Endothelial cell of umbilical vein (primary cell): ENCODE results near the gene PPP1R1A. TPM values are rescaled to one million over a fixed set of nuclear protein-coding genes. Genes with fewer than 3 reads are reported as not detected.

Experiments used
- BruUV-seq: library from RNA; stranded (reverse); fragments of 400-500 nt; replicated peaks from 2 replicates; lab custom pipeline; 2021; lab: Mats Ljungman, UMichigan
- CTCF ChIA-PET: fragments of 300-600, 350-600 bp; sonication (Branson Sonifier 250); formaldehyde crosslinking; loops from one replicate; lab custom pipeline; 2021; ENCODE audit warnings: antibody characterized with exemption, inconsistent platforms; lab: Charles Lee
- POLR2A ChIA-PET: fragments of 300-600, 350-600 bp; sonication (Branson Sonifier 250); formaldehyde crosslinking; loops from one replicate; lab custom pipeline; 2021; ENCODE audit warnings: antibody characterized with exemption, inconsistent platforms; lab: Charles Lee
- DNase-seq: peaks from one replicate; pipeline ENCODE4 v3.0.0-alpha.2; 2011; ENCODE audit warnings: low read depth, low spot score
- FAIRE-seq: peaks from 2 replicates; lab custom pipeline; 2011; peaks lifted over from hg19 to GRCh38; lab: Jason Lieb, UNC
- H2AFZ ChIP-seq: 2 replicates; pipeline ENCODE4 v1.6.0; 2012; ENCODE audit warnings: low read depth, low read length, control low read depth, inconsistent platforms
- H3K27ac ChIP-seq: 2 replicates; pipeline ENCODE4 v1.5.1; 2011; ENCODE audit warnings: low read depth, mild to moderate bottlenecking, control low read depth, low read length, moderate library complexity; ENCODE audit not compliant: insufficient read depth
- H3K27me3 ChIP-seq, 2 experiments: 2 replicates each; pipeline versions ENCODE4 v1.6.0 to v1.6.1; 2011; ENCODE audit warnings: low read length in 2 of 2, mixed read lengths in 1 of 2; ENCODE audit not compliant: control insufficient read depth in 2 of 2, insufficient read depth in 2 of 2
- H3K36me3 ChIP-seq, 2 experiments: 2 replicates in 1 of 2; 3 replicates in 1 of 2; pipeline ENCODE4 v1.5.1; 2011; ENCODE audit warnings: low read length in 2 of 2, mild to moderate bottlenecking in 1 of 2, moderate library complexity in 1 of 2; ENCODE audit not compliant: control insufficient read depth in 2 of 2, insufficient read depth in 2 of 2; ENCODE audit errors: extremely low read depth in 1 of 2
- H3K4me1 ChIP-seq: 3 replicates; pipeline ENCODE4 v1.5.1; 2011; ENCODE audit warnings: mild to moderate bottlenecking, low read length; ENCODE audit not compliant: control insufficient read depth, insufficient read depth; ENCODE audit errors: extremely low read depth
- H3K4me2 ChIP-seq: 2 replicates; pipeline ENCODE4 v1.6.1; 2011; ENCODE audit warnings: low read length, control low read depth, mixed read lengths; ENCODE audit not compliant: insufficient read depth
- H3K4me3 ChIP-seq, 3 experiments: fragments of 200-600 bp in 1 of 3; sonication (generic), shearing (Covaris generic) in 1 of 3; replicated peaks in 1 of 3; 2 replicates each; pipeline ENCODE4 v1.5.1; 2011 to 2016; ENCODE audit warnings: control low read depth in 3 of 3, low read length in 3 of 3, mild to moderate bottlenecking in 2 of 3, inconsistent platforms in 1 of 3, low read depth in 1 of 3, moderate library complexity in 1 of 3; ENCODE audit not compliant: insufficient read depth in 1 of 3
- H3K79me2 ChIP-seq: 2 replicates; pipeline ENCODE4 v1.6.0; 2012; ENCODE audit warnings: low read length, inconsistent platforms; ENCODE audit not compliant: control insufficient read depth, insufficient read depth
- H3K9ac ChIP-seq: replicated peaks from 2 replicates; pipeline ENCODE3; 2011; ENCODE audit warnings: low read length, control low read depth; ENCODE audit not compliant: insufficient read depth; ENCODE audit errors: extremely low read depth
- H3K9me1 ChIP-seq: replicated peaks from 3 replicates; pipeline ENCODE4 v1.6.0; 2011; ENCODE audit warnings: mild to moderate bottlenecking, low read length; ENCODE audit not compliant: control insufficient read depth, insufficient read depth; ENCODE audit errors: extremely low read depth
- H3K9me3 ChIP-seq: replicated peaks from 2 replicates; pipeline ENCODE4 v1.5.1; 2012; ENCODE audit warnings: low read length, inconsistent platforms; ENCODE audit not compliant: control insufficient read depth, insufficient read depth
- H4K20me1 ChIP-seq: replicated peaks from 2 replicates; pipeline ENCODE3; 2011; ENCODE audit warnings: mild to moderate bottlenecking, low read length; ENCODE audit not compliant: control insufficient read depth, insufficient read depth; ENCODE audit errors: extremely low read depth
- CTCF ChIP-seq, 2 donors: IDR thresholded peaks; 1 replicate in 1 of 2; 2 replicates in 1 of 2; pipeline ENCODE4 v1.5.1; 2011; ENCODE audit warnings: low read length in 2 of 2, mild to moderate bottlenecking in 2 of 2, moderate library complexity in 2 of 2, control low read depth in 1 of 2, inconsistent platforms in 1 of 2, low read depth in 1 of 2; ENCODE audit not compliant: insufficient read depth in 1 of 2; ENCODE audit errors: extremely low read depth in 1 of 2
- EZH2 ChIP-seq: IDR thresholded peaks from 2 replicates; pipeline ENCODE4 v1.6.1; 2012; ENCODE audit warnings: borderline replicate concordance, low read depth, mild to moderate bottlenecking, moderate library complexity, low read length, inconsistent platforms; ENCODE audit not compliant: severe bottlenecking
- FOS ChIP-seq: IDR thresholded peaks from 2 replicates; pipeline ENCODE4 v1.6.1; 2011; ENCODE audit warnings: mild to moderate bottlenecking, low read length, moderate library complexity, borderline replicate concordance; ENCODE audit not compliant: insufficient read depth
- JUN ChIP-seq: IDR thresholded peaks from 2 replicates; pipeline ENCODE4 v1.6.1; 2011; ENCODE audit warnings: borderline replicate concordance, low read depth; ENCODE audit not compliant: insufficient read length, insufficient read depth
- POLR2A ChIP-seq: IDR thresholded peaks from 2 replicates; pipeline ENCODE4 v1.6.1; 2012; ENCODE audit warnings: low read depth, mild to moderate bottlenecking, control low read depth, low read length
- POLR2AphosphoS5 ChIP-seq: IDR thresholded peaks from 2 replicates; pipeline ENCODE4 v1.6.1; 2012; ENCODE audit warnings: low read depth, mild to moderate bottlenecking, control low read depth, low read length, moderate library complexity; ENCODE audit not compliant: insufficient read depth
- dilution Hi-C: fragments of 300-500 bp; cut with MboI; formaldehyde crosslinking; loops from one replicate; pipeline ENCODE4 v1.15.0; 2019; ENCODE audit warnings: low sequenced_read_pairs; ENCODE audit not compliant: extremely low pct_ligation_motif_present
- intact Hi-C: fragments of 100-400 bp; cut with micrococcal nuclease; formaldehyde crosslinking; loops from one replicate; pipeline ENCODE4 v1.10.0; 2022
- polyA plus RNA-seq, 4 experiments: library from polyadenylated mRNA; depleted of rRNA in 3 of 4; stranded (reverse) in 3 of 4; unstranded in 1 of 4; fragments of >200 nt; gene quantifications; 2 replicates each; pipeline versions ENCODE4 v1.2.1 to v1.2.3, GENCODE V29; 2011 to 2012; ENCODE audit warnings: missing spikeins in 1 of 4
- total RNA-seq: library from RNA; stranded (reverse); gene quantifications from 2 replicates; pipeline ENCODE4 v1.2.3, GENCODE V29; 2021

The PPP1R1A gene
- total and polyA plus RNA-seq, 2 donors (not counting 3 experiments of a cell fraction or from before 2014, with no cell fraction given) = not detected

DNA sequence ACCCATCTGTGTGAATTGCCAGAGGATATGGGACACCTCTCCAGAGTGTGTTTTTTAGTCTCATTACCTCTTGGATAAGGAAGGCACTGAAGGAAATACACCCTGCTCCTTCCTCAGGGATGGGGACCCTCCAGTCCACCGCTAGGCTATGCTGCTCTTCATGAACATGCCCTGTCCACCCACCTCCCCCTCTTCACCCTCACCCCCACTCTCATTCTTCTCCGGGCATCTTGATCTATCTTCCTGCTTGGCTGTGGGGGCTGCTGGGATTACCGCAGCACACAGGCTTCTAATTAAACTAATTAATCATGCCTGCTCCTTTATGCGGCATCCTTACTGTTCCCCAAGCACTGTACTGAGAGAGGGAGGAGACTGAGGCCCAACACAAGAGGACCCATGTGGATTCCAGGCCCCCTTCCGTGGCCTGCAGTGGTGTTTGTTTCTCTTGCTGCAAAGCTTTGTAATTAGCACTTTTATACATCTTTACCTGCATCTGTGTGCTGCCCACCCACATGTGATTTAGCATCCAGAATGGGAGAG, 46.6 kb downstream of the PPP1R1A start:
- BruUV-seq = no TSS peak
- ChIA-PET POLR2A (no interaction called here), CTCF (no interaction called here)
- Histone ChIP-seq H3K9me3 (no peaks in the 10 kb centered on the region), H3K9me1 (no peaks in the 10 kb centered on the region), H3K27ac (no peak overlapping the region), H4K20me1 (no peaks in the 10 kb centered on the region), H3K9ac (no peak overlapping the region), H3K79me2 (no peaks in the 10 kb centered on the region), H3K4me2 (no peak overlapping the region), H3K36me3 (no peaks in the 10 kb centered on the region), H3K4me1 (no peaks in the 10 kb centered on the region), H3K4me3 (no peak overlapping the region), H3K27me3 (peaks cover 16 to 30% of the 10 kb centered on the region in 2 experiments), H2AFZ (no peak overlapping the region)
- dilution Hi-C loops = no loop called here
- TF ChIP-seq POLR2AphosphoS5 = no peak
- TF ChIP-seq FOS = no peak
- TF ChIP-seq POLR2A = no peak
- no peak for TF ChIP-seq JUN
- no peak for TF ChIP-seq EZH2
- TF ChIP-seq CTCF (IDR thresholded peaks at IDR 0.05; ENCODE audit: extremely low read depth in 1 of 2, insufficient read depth in 1 of 2, low read depth in 1 of 2, low read length in 2 of 2) = no peak
- intact Hi-C loops = no loop called here
- no peak for FAIRE-seq
- no peak for DNase-seq
